ENCODE measurements around the gene CPNE7.

Gene CPNE7

DNA sequence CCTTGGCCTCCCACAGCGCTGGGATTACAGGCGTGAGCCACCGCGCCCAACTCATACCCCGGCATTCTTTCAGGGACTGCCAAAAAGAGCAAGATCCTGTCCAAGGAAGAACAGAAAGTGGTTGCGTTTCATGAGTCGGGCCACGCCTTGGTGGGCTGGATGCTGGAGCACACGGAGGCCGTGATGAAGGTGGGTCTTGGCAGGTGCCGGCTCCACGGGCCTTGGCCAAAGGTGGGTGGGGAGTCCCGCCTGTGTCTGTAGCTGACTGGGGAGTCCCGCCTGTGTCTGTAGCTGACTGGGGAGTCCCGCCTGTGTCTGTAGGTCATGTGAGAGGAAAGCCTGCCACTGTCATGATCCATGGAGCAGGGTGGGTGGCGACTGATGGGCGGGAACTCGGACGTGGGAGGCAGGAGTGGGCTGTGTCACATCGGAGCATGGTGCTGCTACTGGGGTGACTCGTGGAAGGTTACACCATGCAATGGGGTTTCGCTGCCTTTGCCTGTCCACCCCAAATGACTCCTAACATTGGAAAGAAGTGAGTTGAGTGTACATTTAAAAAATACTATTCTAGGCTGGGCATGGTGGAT, 25.0 kb upstream of the CPNE7 start:
- no peak for DNase-seq

DNA sequence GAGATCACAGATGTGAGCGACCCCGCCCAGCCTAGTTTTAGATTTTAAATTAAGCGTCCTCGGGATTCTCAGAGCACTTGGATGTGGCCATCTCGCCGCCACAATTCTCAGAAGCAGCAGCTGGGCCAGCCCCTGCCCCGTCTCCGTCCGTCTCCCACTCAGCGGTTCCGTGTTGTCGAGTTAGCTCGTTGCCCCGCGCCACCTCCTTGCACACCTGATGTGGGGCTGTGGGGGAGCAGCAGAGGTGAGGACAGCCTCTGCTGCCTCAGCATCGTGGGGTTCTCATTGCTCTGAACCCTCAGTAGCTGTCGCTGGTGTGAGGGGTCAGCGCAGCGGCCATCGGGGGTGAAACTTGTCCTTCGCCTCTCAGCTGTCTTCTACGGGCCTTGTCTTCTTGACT, 23.2 kb upstream of the CPNE7 start:
- no peak for DNase-seq

DNA sequence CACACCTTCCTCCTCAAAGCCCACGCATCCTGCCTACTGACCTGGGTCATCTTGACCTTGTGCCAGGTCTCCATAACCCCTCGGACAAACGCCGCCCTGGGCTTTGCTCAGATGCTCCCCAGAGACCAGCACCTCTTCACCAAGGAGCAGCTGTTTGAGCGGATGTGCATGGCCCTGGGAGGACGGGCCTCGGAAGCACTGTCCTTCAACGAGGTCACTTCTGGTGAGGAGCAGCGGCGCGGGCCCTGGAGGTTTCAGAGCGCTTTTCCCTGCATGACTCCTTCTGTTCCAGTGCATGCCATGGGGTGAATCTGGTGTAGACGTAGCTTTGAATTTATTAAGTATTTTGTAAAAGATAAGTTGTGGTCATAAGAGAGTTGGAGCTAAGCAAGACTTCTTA, 22.6 kb upstream of the CPNE7 start:
- DNase-seq = no peak

DNA sequence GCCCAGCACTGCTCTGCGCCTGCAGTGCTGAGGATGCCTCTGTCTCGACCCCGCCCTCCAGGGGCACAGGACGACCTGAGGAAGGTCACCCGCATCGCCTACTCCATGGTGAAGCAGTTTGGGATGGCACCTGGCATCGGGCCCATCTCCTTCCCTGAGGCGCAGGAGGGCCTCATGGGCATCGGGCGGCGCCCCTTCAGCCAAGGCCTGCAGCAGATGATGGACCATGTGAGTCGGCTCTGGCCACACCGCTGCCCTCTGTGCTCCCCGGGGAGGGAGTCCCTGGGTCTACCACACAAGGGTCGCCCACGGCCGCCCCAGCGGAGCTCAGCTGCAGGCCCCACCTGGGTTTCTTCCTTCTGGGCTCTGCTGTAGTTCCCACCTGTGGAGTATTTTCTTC, 21.8 kb upstream of the CPNE7 start:
- no peak for DNase-seq

DNA sequence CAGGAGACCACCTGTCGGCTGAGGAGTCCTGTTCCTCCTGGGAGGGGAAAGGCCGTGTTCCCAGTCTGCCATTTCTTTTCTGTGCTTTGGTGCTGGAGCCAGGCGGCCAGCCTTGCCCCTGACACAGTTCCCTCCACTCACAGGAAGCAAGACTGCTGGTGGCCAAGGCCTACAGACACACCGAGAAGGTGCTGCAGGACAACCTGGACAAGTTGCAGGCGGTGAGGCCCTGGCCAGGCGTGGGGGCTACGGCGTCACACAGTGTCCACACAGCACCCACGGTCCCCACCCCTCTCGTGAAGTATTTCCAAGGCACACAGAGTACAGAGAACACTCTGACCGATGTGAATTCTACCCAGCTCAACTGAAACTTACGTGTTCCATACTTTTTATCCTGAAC, 21.2 kb upstream of the CPNE7 start:
- DNase-seq = no peak

DNA sequence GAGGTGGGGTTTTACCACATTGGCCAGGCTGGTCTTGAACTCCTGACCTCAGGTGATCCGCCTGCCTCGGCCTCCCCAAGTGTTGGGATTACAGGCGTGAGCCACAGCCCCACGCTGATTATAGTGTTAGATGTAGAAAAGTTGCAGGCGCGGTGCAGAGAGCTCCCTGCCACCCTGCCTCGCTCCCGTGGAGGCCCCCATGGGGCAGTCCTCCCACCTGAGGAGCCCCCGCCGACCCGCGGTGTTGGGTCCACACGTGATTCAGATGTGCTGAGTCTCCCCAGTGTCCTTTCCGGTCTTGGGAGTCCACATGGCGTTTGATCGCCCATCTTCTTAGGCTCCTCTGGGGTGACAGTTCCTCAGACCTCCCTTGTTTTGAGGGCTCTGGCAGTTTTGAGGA, 20.3 kb upstream of the CPNE7 start:
- no peak for DNase-seq

DNA sequence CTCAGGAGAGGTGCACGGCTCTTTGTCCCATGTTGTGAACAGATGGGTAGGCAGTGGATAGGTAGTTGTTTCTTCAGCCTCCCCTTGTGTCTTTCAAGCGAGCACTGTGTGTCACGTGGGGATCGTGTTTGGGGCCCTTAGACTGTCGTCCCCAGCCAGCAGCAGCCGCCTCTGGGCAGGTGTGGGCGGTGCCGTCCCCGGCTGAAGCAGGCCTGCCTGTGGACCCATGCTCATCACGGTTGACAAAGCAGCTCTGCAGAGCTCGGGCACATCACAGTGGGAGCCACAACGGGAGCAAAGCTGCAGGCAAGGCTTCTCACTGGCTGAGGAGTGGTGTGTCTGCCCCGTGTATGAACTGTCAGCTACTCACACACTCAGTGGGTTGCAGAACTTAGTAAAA, 19.8 kb upstream of the CPNE7 start:
- no peak for DNase-seq

DNA sequence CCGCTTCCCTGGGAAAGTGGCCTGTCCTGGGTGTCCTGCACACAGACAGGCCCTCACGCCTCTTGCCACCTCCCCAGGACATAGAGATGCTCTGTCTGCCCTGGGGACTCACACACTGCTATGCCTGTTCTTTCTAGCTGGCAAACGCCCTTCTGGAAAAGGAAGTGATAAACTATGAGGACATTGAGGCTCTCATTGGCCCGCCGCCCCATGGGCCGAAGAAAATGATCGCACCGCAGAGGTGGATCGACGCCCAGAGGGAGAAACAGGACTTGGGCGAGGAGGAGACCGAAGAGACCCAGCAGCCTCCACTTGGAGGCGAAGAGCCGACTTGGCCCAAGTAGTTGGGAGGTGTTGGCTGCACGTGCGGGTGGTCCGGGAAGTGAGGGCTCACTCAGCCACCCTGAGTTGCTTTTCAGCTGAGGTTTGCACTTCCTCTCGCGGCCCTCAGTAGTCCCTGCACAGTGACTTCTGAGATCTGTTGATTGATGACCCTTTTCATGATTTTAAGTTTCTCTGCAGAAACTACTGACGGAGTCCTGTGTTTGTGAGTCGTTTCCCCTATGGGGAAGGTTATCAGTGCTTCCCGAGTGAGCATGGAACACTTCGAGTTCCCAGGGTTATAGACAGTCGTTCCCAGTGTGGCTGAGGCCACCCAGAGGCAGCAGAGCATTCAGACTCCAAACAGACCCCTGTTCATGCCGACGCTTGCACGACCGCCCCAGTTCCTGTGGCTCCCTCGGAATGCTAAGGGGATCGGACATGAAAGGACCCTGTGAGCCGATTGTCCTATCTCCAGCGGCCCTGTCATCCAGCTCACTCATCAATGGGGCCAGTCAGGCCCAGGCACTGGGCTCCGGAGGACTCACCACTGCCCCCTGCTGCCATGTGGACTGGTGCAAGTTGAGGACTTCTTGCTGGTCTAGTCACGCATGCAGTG, 18.5 kb upstream of the CPNE7 start:
- DNase-seq = peak in 1 of 2 experiments; percentile 47

DNA sequence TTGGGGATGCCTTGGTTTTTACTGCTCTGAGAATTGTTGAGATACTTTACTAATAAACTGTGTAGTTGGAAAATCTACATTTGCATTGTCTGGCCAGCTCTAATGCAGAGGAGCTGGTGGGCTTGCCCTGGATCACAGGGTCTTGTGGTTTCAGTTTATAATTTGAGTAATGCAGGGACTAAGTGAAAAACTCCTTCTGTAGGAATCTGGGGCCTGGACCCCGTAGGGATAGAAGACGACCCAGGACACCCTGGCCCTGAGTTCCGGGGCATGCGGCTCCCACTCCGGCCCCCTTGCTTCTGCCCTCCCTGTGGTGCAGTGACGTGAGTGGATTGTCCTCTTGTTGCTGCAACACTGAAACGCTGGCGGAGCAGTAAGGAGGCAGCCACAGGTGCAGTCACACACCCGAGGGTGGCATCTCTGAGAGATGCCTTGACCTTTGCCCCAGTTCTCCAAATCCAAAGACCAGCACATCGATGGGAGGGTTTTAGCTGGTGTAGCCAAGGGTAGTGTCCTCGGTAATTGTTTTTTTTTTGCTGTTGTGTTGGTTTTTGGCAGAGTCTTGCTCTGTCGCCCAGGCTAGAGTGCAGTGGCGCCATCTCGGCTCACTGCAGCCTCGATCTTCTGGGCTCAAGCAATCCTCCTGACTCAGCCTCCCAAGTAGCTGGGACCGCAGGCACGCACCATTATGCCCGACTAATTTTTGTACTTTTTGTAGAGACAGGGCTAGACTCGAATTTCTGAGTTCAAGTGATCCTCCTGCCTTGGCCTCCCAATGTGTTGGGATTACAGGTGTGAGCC, 17.7 kb upstream of the CPNE7 start:
- DNase-seq = no peak

DNA sequence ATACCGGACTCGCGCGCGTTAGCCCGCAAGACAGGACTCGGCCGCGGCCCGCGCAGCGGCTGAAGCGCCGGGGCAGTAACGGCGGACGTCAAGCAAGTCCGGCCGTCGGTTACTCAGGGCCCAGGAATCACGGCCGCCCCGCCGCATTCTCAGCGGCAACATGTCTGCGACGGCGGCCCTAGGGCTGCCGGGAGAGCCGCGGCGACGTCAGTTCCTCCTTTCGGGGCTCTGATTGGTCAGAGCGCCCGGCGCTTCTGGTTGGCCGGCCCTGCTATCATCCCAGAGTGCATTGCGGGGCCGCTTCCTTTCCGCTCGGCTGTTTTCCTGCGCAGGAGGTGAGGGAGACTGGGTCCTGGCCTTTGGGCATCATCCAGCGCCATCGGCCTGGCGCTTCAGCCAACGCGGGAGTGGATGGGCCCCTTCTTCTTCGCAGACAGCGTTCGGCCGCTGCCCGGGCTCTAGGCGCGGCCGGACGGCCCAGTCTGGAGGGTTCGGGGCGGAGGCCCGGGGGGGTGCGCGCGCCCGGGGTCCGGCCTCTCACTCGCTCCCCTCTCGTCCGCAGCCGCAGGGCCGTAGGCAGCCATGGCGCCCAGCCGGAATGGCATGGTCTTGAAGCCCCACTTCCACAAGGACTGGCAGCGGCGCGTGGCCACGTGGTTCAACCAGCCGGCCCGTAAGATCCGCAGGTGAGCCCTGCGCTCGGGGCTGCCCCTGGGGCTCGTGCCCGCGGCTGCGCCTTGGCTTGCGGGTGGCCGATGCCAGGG, 15.0 kb upstream of the CPNE7 start, which contains the start of gene RPL13:
Gene RPL13, plus strand, starts transcription at position 305 of the 764 bp plus-strand sequence. Its CDS starts 278 bp downstream, at position 583.
- DNase-seq = peak; percentile 74 to 93

DNA sequence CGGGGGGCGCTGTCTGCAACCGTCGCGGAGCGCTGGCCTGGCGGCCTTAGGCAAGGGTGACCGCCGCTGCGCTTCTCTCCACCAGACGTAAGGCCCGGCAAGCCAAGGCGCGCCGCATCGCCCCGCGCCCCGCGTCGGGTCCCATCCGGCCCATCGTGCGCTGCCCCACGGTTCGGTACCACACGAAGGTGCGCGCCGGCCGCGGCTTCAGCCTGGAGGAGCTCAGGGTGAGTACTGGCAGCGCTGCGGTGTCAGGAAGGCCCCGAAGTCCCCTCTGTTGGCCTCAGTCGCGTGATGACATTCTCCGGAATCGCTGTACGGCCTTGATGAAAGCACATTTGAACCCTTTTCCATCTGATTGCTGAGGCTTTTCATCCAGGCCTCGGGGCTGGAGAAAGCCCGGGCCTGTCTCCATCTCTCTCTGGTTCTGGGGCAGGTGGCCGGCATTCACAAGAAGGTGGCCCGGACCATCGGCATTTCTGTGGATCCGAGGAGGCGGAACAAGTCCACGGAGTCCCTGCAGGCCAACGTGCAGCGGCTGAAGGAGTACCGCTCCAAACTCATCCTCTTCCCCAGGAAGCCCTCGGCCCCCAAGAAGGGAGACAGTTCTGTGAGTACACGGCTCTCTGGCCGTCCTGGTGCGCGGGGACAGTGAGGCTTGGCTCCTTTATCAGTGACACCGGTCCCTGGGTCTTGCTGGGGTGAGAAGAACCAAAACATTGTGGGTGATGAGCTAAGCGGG, 14.2 kb upstream of the CPNE7 start:
- DNase-seq = no peak

DNA sequence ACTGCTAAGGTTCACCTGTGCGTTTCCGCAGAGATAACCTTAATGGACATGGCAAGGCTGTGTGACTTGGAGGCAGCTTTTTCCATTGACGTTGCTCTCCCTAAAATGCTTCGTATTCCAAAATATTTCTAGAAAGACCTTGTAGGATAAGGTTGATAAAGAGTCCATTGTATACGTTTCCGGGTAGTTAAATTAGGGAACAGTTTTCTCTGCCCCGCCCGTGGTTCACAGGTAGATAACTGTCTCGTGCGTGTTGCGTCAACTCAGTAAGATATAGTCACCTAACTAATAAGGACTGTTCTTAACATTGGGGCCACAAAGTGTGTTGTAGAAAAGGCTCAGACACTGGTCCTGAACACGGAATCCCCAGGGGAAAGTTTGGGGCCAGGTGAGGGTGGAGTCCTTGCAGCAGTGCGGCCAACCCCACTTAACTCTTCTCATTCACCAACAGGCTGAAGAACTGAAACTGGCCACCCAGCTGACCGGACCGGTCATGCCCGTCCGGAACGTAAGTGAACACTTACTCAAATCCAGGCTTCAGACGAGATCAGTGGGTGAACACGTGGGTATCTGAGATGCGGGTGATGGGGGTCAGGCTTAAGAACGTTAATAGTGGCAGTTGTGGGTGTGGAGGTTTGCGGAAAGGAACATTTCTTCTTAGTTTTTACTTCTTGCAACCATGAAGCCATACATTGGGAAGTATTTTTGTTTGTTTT, 13.5 kb upstream of the CPNE7 start:
- DNase-seq = no peak

DNA sequence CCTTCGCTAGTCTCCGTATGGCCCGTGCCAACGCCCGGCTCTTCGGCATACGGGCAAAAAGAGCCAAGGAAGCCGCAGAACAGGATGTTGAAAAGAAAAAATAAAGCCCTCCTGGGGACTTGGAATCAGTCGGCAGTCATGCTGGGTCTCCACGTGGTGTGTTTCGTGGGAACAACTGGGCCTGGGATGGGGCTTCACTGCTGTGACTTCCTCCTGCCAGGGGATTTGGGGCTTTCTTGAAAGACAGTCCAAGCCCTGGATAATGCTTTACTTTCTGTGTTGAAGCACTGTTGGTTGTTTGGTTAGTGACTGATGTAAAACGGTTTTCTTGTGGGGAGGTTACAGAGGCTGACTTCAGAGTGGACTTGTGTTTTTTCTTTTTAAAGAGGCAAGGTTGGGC, 12.6 kb upstream of the CPNE7 start:
- no peak for DNase-seq

DNA sequence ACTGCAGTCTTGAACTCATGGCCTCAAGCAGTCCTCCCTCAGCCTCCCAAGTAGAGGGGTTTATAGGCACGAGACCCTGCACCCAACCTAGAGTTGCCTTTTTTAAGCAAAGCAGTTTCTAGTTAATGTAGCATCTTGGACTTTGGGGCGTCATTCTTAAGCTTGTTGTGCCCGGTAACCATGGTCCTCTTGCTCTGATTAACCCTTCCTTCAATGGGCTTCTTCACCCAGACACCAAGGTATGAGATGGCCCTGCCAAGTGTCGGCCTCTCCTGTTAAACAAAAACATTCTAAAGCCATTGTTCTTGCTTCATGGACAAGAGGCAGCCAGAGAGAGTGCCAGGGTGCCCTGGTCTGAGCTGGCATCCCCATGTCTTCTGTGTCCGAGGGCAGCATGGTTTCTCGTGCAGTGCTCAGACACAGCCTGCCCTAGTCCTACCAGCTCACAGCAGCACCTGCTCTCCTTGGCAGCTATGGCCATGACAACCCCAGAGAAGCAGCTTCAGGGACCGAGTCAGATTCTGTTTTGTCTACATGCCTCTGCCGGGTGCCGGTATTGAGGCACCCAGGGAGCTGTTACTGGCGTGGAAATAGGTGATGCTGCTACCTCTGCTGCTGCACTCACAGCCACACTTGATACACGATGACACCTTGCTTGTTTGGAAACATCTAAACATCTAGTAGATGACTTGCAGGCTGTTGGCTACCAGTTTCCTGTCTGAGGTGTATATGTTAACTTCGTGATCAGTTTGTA, 11.7 kb upstream of the CPNE7 start:
- DNase-seq = no peak

DNA sequence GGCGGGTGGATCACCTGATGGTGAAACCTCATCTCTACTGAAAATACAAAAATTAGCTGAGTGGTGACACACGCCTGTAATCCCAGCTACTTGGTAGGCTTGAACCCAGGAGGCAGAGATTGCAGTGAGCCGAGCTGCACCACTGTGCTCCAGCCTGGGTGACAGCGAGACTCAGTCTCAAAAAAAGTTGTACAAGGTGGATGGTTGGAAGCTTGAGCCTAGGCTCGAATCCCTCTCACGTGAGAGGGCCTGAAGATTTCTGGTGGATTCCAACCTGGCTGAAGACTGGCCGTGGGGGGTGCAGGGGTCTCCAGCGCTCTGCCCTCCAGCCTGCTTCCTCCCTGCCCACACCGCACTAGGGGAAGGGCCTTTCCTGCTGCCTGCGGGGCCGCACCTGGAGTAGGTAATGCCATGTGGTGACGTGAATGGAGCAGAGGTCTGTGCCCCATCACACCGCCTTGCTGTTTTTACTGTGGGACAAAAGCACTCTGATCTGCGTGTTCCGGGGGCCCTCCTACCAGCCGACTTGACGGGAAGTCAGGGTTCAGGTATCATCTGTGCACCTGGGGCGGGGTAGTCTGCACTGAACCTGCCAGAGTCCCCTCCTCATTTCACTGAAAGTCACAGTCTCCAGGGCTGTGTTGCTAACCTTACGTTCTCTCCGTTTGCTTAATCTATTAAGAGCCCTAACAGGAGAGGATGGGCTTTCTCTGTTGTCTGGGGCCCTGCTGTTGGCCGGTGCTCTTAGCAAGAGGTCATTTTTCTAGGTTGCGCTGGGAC, 10.9 kb upstream of the CPNE7 start:
- no peak for DNase-seq

DNA sequence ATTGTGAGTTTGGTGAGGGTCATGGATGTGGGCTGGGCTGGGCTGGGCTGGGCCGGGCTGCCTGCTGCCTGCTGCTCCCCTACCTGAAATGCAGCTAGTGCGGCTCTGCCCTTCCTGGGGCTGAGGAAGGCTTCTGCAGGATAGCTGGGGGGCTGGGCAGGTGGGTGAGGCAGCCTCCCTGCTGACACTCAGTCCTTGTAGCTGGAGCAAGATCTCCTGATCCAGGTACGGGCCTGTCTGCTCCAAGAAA, 10.4 kb upstream of the CPNE7 start:
- no peak for DNase-seq

DNA sequence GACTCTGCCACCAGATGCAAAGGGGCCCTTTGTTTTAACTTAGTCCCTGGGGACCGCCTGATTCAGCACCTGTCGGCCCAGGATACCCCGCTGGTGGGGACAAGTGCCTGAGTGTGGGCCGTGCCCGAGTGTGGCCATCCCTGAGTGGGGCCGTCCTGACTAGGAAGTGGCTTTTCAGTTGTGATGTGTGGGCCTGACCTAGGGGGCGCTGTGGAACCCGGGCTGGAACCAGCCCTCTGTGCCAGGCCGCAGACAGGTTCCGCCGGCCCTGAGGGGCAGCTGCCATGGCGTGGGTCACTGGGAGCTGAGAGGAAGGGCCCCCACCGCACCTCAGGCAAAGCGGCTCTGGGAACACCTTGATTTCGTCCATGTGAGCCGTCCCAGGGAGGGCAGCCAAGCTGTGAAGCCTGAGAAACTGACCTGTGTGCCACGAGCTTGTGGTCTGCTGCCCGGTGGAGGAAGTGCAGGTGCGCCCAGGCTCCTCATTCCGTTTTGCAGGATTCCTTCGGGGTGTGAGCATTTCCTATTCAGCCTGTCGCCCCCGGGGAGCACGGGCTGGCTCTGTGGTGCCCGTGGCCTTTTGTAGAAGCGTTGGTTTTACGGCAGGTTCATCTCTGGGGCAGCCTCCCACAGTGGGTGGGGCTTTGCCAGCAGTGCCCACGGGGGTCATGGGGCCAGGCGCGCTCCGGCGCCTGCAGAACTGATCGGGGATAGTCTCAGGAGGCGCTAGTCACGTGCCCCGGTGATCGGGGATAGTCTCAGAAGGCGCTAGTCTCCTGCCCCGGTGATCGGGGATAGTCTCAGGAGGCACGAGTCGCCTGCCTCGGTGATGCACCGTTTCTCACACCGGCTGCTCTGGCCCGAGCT, 9.8 kb upstream of the CPNE7 start:
- no peak for DNase-seq

DNA sequence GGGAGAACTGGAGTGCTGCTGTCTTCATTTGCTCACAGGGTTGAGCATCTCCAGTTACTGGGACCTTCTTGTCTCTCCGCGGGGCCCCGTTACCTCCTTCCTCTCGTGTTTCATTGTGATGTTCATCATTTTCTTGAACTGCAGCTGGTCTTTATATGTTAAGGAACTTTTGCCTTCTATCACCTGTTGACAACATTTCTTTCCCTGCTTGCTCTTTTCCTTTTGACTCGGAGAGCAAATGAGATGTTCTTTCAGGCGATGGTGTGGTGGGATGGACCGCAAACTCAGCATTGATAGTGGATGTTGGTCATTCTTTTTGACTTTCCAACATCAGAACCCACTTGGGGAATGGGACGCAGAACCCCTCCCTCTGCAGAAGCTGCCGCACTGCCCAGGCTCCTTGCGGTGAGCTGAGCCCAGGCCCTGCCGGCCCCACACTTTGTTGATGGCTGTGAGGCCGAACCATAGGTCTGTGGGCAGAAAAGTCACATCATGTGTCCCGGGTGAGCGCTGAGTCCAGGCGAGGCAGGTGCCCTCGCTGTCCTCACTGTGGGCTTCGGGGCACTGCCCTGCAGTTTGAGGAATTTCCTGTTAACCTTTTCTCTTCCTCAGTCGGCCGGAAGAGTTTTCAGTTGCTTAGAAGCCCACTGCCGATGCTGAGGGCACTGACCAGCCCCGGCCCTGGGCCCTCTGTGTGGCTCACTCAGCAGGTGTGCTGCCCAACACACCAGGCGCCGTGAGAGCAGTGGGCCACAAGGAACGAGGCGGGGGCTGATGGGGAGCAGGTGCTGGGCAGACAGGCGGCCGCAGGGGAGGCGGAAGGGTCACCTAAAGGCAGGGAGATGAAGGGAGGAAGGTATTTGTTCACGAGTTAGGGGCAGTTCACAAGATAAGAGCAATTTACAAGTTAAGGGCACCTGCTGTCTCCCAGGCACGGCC, 7.6 kb upstream of the CPNE7 start:
- DNase-seq = no peak

All from NCI-H446 (cell line).